Heart left ventricle (tissue), 16 donors: ENCODE data around the gene SPATA4. TPM values are rescaled to one million over a fixed set of nuclear protein-coding genes. Genes with fewer than 3 reads are reported as not detected.
A peak's percentile ranks its signal among the peaks of the same experiment; 100 is the strongest.

Experiments
- ATAC-seq, 4 donors: fragments of 200-7000 bp; cut with Tn5 transposase; one replicate each; pipeline ENCODE4 v1.9.1; 2020 to 2022; ENCODE audit warnings: moderate library complexity in 4 of 4, mild to moderate bottlenecking in 3 of 4, moderate number of reproducible peaks in 1 of 4
- DNase-seq, 5 donors: peaks; one replicate each; pipeline ENCODE4 v3.0.0-alpha.2; 2020
- H3K27ac ChIP-seq, 12 donors: fragments of 200-600 bp; sonication (generic) in 4 of 12; one replicate each; pipeline versions ENCODE4 v1.5.0 to v1.8.0; 2016 to 2022; ENCODE audit warnings: mild to moderate bottlenecking in 2 of 12
- H3K27me3 ChIP-seq, 9 donors: fragments of 200-600 bp; sonication (generic) in 2 of 9; one replicate each; pipeline versions ENCODE4 v1.5.1 to v1.8.0; 2016 to 2022; ENCODE audit warnings: mild to moderate bottlenecking in 3 of 9
- H3K36me3 ChIP-seq, 9 donors: fragments of 200-600 bp; sonication (generic) in 2 of 9; one replicate each; pipeline versions ENCODE4 v1.5.0 to v1.8.0; 2018 to 2022; ENCODE audit warnings: mild to moderate bottlenecking in 2 of 9
- H3K4me1 ChIP-seq, 12 donors: fragments of 200-600 bp; sonication (generic) in 4 of 12; one replicate each; pipeline versions ENCODE4 v1.5.0 to v1.8.0; 2016 to 2022; ENCODE audit warnings: mild to moderate bottlenecking in 3 of 12
- H3K4me3 ChIP-seq, 12 donors: fragments of 200-600 bp; sonication (generic) in 4 of 12; one replicate each; pipeline versions ENCODE4 v1.5.0 to v1.8.0; 2017 to 2022; ENCODE audit warnings: mild to moderate bottlenecking in 9 of 12, moderate library complexity in 4 of 12
- H3K9me3 ChIP-seq, 12 donors: fragments of 200-600 bp; sonication (generic) in 4 of 12; one replicate each; pipeline versions ENCODE4 v1.5.0 to v1.8.0; 2016 to 2022; ENCODE audit warnings: mild to moderate bottlenecking in 1 of 12
- CTCF ChIP-seq, 12 donors: fragments of 200-600 bp; sonication (generic) in 4 of 12; IDR thresholded peaks; one replicate each; pipeline versions ENCODE4 v1.5.0 to v1.8.0; 2018 to 2022; ENCODE audit warnings: antibody characterized with exemption in 12 of 12, mild to moderate bottlenecking in 5 of 12
- POLR2A ChIP-seq, 2 donors: fragments of 450-650 bp; IDR thresholded peaks; one replicate each; pipeline ENCODE4 v1.6.1; 2017; ENCODE audit warnings: antibody characterized with exemption in 2 of 2, mild to moderate bottlenecking in 2 of 2, moderate library complexity in 2 of 2
- WGBS, 4 donors: extraction: QIAGEN DNeasy Blood & Tissue Kit in 2 of 4; methylation state at CpG; one replicate each; pipeline versions ENCODE4 v1.1.5 to v1.1.7; 2013 to 2018; 5-methylcytosine and 5-hydroxymethylcytosine counted together
- intact Hi-C, 10 donors: fragments of 100-400 bp; cut with DNase I; formaldehyde crosslinking; loops; one replicate each; pipeline versions ENCODE4 v1.11.1 to v1.14.2; 2022
- long read RNA-seq, 3 donors: library from polyadenylated mRNA; unstranded; transcript quantifications; one replicate each; pipeline ENCODE4 v2.0.0, GENCODE V29; 2020 to 2021
- polyA plus RNA-seq, 2 donors: library from polyadenylated mRNA; stranded (reverse); fragments of 200-250 nt; gene quantifications; one replicate each; pipeline ENCODE4 v1.2.3, GENCODE V29; 2013
- total RNA-seq, 9 donors: library from RNA; depleted of rRNA in 2 of 9; stranded (reverse); fragments of >200 nt in 2 of 9; fragmentation: NEBNext Ultra II Directional in 3 of 9; extraction: Animal tissue kit (Norgen Biotek cat#: 25700) in 3 of 9; gene quantifications; one replicate each; pipeline versions ENCODE4 v1.1.0 to v1.2.4, GENCODE V29; 2016 to 2023
- donor health status: ischemic (EF 13 %, LVEDD 7.1; RV severe dilation, severe dysfunction).
- donor health status: healthy with polysubstance abuse.
- donor health status: DM: no; HTN: yes; CAD: no.
- donor health status: DM: no; HTN: no; CAD: no.
- donor health status: ischemic (EF 25% LVEDD 6.9; RV normal size, moderate dysfunction).
- donor health status: ischemic (EF 25% LVEDD 5.7; RV mildly dilated, moderate dysfunction).
- donor health status: healthy.
- donor health status: DM: yes; HTN: yes; CAD: no.
- donor health status: ischemic (EF 35%, LVEDD 5.7; RV mildly dilated, moderate dysfunction).
- donor health status: nonischemic (EF 11% LVEDD 7.7; RV severe dilation, severe dysfunction).
- donor health status: DM: yes; HTN: yes; CAD: no.
- donor health status: PGD.
- donor health status: ischemic (EF 29% LVEDD 5.4; RV normal size, mild dysfunction).
- donor health status: nonischemic (EF 23%, LVEDD 6.1; RV moderate dilation, normal function).

The SPATA4 gene
- total RNA-seq (under 1 TPM in 5 of 9 donors, not detected in 4; 0.25 to 0.84 (median 0.64) TPM), polyA plus RNA-seq (under 1 TPM; 0.27 to 0.35 TPM)
- long read RNA-seq, donor 1, result 0 reads
- long read RNA-seq, donor 2, result 0 reads
- long read RNA-seq, donor 3, partial matches to known transcripts, result 0 of 1 reads
- long read RNA-seq, donor 3, other reads (novel, unspliced or antisense), result 1 of 1 reads

GRCh38 chr4:176195184-176195978, at the start of gene SPATA4:
SPATA4 (minus strand) TSS chr4:176195585; CDS start chr4:176195562, 23 bp downstream.
- DNase-seq (peak; percentile 94 to 97 (median 96)), ATAC-seq (peak; percentile 99 to 100 (median 100))
- Histone ChIP-seq H3K36me3 (no peaks in the 10 kb centered on the region), H3K27ac (peak within 1 kb of the TSS; percentile 23 to 90 (median 81)), H3K4me3 (peak within 1 kb of the TSS; percentile 15 to 82 (median 64)), H3K27me3 (peaks cover 0 to 13% (median 0%) of the 10 kb centered on the region in 9 donors), H3K4me1 (peaks cover 0 to 10% (median 2%) of the 10 kb centered on the region in 12 donors), H3K9me3 (no peaks in the 10 kb centered on the region)
- peak; percentile 25 to 75 for TF ChIP-seq POLR2A (IDR thresholded peaks at IDR 0.05)
- TF ChIP-seq CTCF (IDR thresholded peaks at IDR 0.05), result no peak
- intact Hi-C loops, result loop anchor here in 8 of 10 donors (1.0 to 10.0 kb wide), 12 partner anchors 35 to 127 kb away; partner anchors contain the start of gene SPCS3 (in 4 of the 8)
- 1% methylated on average over 22 to 45 of the region's 45 CpGs for WGBS, 4 donors

- DNase-seq, result no peak
- ATAC-seq, result no peak
- Histone ChIP-seq H3K27me3 (no peaks in the 10 kb centered on the region), H3K36me3 (no peaks in the 10 kb centered on the region), H3K9me3 (no peaks in the 10 kb centered on the region), H3K27ac (peak overlapping the region in 1 of 12 donors; percentile 49), H3K4me1 (peaks cover 0 to 12% (median 2%) of the 10 kb centered on the region in 12 donors), H3K4me3 (no peak overlapping the region)
- TF ChIP-seq POLR2A (IDR thresholded peaks at IDR 0.05), result no peak
- no peak for TF ChIP-seq CTCF (IDR thresholded peaks at IDR 0.05)
- intact Hi-C loops, result no loop called here
- WGBS, 4 donors, result 94 to 100% (median 96%) methylated on average over 1 of the region's 1 CpG
Measured at GRCh38 chr4:176242764-176243347, 47.5 kb upstream of the SPATA4 start.

GRCh38 chr4:176241703-176242102, 46.3 kb upstream of the SPATA4 start:
- no peaks in the 10 kb centered on the region for H3K9me3 ChIP-seq
- WGBS, 4 donors, result 88 to 93% (median 93%) methylated on average over 8 of the region's 8 CpGs
- peaks cover 0 to 21% (median 7%) of the 10 kb centered on the region in 12 donors for H3K4me1 ChIP-seq
- ATAC-seq (no peak), DNase-seq (no peak)
- no peaks in the 10 kb centered on the region for H3K27me3 ChIP-seq
- peak overlapping the region in 1 of 12 donors; percentile 49 for H3K27ac ChIP-seq
- no peak overlapping the region for H3K4me3 ChIP-seq
- intact Hi-C loops, result no loop called here
- no peak for TF ChIP-seq CTCF (IDR thresholded peaks at IDR 0.05)
- no peak for TF ChIP-seq POLR2A (IDR thresholded peaks at IDR 0.05)
- no peaks in the 10 kb centered on the region for H3K36me3 ChIP-seq

GRCh38 chr4:176238826-176239225, 43.4 kb upstream of the SPATA4 start:
- TF ChIP-seq POLR2A (IDR thresholded peaks at IDR 0.05), result no peak
- no peak for TF ChIP-seq CTCF (IDR thresholded peaks at IDR 0.05)
- no peaks in the 10 kb centered on the region for H3K27me3 ChIP-seq
- intact Hi-C loops, result loop anchor here in 3 of 10 donors (5.0 to 10.0 kb wide), 3 partner anchors 33 to 86 kb away; partner anchors contain the start of gene SPATA4 (in 2 of the 3)
- 42 to 56% (median 55%) methylated on average over 4 of the region's 4 CpGs for WGBS, 4 donors
- H3K4me1 ChIP-seq, result peaks cover 0 to 25% (median 7%) of the 10 kb centered on the region in 12 donors
- H3K9me3 ChIP-seq, result no peaks in the 10 kb centered on the region
- ATAC-seq (peak in 1 of 4 donors; percentile 12), DNase-seq (no peak)
- no peak overlapping the region for H3K4me3 ChIP-seq
- no peaks in the 10 kb centered on the region for H3K36me3 ChIP-seq
- H3K27ac ChIP-seq, result peak overlapping the region in 11 of 12 donors; percentile 71 to 94 (median 87)
